M059J (cell line): ENCODE measurements around the gene ZNF670. TPM values are rescaled to one million over a fixed set of nuclear protein-coding genes. Genes with fewer than 3 reads are reported as not detected.
"Not testable (repeated sequence)": the region's sequence is repeated elsewhere in the genome, so short reads cannot be mapped to it uniquely, and the experiment has no call there.

Experiments
- DNase-seq: peaks from one replicate; pipeline ENCODE4 v3.0.0-alpha.2; 2012; ENCODE audit warnings: low read depth
- total RNA-seq: library from RNA; depleted of rRNA; stranded (reverse); fragments of >200 nt; shearing (Covaris generic); gene quantifications from 2 replicates; pipeline ENCODE4 v1.2.3, GENCODE V29; 2014; rRNA removed

The ZNF670 gene
- total RNA-seq = 5.4 and 9.3 TPM in 2 replicates

- DNase-seq = peak; percentile 97
Observed at GRCh38 chr1:247078258-247079140, at the start of gene ZNF670. Gene ZNF670 (minus strand): TSS chr1:247078811. CDS start chr1:247078596, 215 bp downstream.

- DNase-seq = not testable (repeated sequence)
Observed at GRCh38 chr1:247127519-247128282, 49.1 kb upstream of the ZNF670 start.

- not testable (repeated sequence) for DNase-seq
Observed at GRCh38 chr1:247126601-247127000, 48.0 kb upstream of the ZNF670 start.

GRCh38 chr1:247126166-247126565 lies 47.6 kb upstream of the ZNF670 start:
- not testable (repeated sequence) for DNase-seq

GRCh38 chr1:247121382-247121781 lies 42.8 kb upstream of the ZNF670 start:
- DNase-seq = no peak

GRCh38 chr1:247120408-247120668 lies 41.7 kb upstream of the ZNF670 start:
- DNase-seq = not testable (repeated sequence)

- DNase-seq = no peak
Observed at GRCh38 chr1:247119600-247120407, 41.2 kb upstream of the ZNF670 start.

- DNase-seq = peak; percentile 15
Observed at GRCh38 chr1:247118946-247119446, 40.4 kb upstream of the ZNF670 start.

- DNase-seq = no peak
Observed at GRCh38 chr1:247115545-247115944, 36.9 kb upstream of the ZNF670 start.

- no peak for DNase-seq
Observed at GRCh38 chr1:247115141-247115510, 36.5 kb upstream of the ZNF670 start.

GRCh38 chr1:247114351-247115140 lies 35.9 kb upstream of the ZNF670 start:
- DNase-seq = no peak

GRCh38 chr1:247113733-247114271 lies 35.2 kb upstream of the ZNF670 start:
- DNase-seq = no peak

- DNase-seq = peak; percentile 89
Observed at GRCh38 chr1:247113094-247113497, 34.5 kb upstream of the ZNF670 start.

GRCh38 chr1:247112479-247112781 lies 33.8 kb upstream of the ZNF670 start:
- no peak for DNase-seq

GRCh38 chr1:247111700-247112478 lies 33.3 kb upstream of the ZNF670 start:
- DNase-seq = peak; percentile 53

GRCh38 chr1:247111259-247111699 lies 32.7 kb upstream of the ZNF670 start:
- no peak for DNase-seq

GRCh38 chr1:247110627-247111258 lies 32.1 kb upstream of the ZNF670 start:
- DNase-seq = no peak

GRCh38 chr1:247107694-247108093 lies 29.1 kb upstream of the ZNF670 start:
- no peak for DNase-seq

GRCh38 chr1:247105966-247106365 lies 27.4 kb upstream of the ZNF670 start:
- no peak for DNase-seq

- no peak for DNase-seq
Observed at GRCh38 chr1:247104965-247105364, 26.4 kb upstream of the ZNF670 start.
